H1 (cell line): Measurements from ENCODE around the gene SLC44A5. TPM values are rescaled to one million over a fixed set of nuclear protein-coding genes. Genes with fewer than 3 reads are reported as not detected.

Source experiments
- CTCF ChIA-PET: fragments of 300-600 bp; sonication (Branson Sonifier 250); formaldehyde crosslinking; loops from one replicate; lab custom pipeline; 2021; ENCODE audit not compliant: partially characterized antibody; lab: Charles Lee
- POLR2A ChIA-PET: fragments of 300-600 bp; sonication (Branson Sonifier 250); formaldehyde crosslinking; loops from one replicate; lab custom pipeline; 2021; ENCODE audit warnings: inconsistent platforms; ENCODE audit not compliant: partially characterized antibody; lab: Charles Lee
- DNase-seq, 2 experiments: peaks; one replicate each; pipeline versions ENCODE4 v3.0.0 to v3.0.0-alpha.2; 2010 to 2022; ENCODE audit warnings: low spot score in 2 of 2, low read depth in 1 of 2, mixed read lengths in 1 of 2
- FAIRE-seq: peaks from 2 replicates; lab custom pipeline; 2011; peaks lifted over from hg19 to GRCh38; lab: Jason Lieb, UNC
- H2AFZ ChIP-seq: 2 replicates; pipeline ENCODE4 v1.8.1; 2012; ENCODE audit warnings: low read length, inconsistent platforms
- H2AK5ac ChIP-seq: 2 replicates; pipeline ENCODE4 v1.6.1; 2013; ENCODE audit warnings: low read depth, low read length
- H2BK120ac ChIP-seq: replicated peaks from 2 replicates; pipeline ENCODE3; 2013; ENCODE audit warnings: low read depth, low read length, inconsistent platforms
- H2BK12ac ChIP-seq: 2 replicates; pipeline ENCODE4 v1.6.1; 2013; ENCODE audit warnings: low read depth, low read length
- H2BK15ac ChIP-seq: 2 replicates; pipeline ENCODE4 v1.6.1; 2013; ENCODE audit warnings: low read length
- H2BK20ac ChIP-seq: 2 replicates; pipeline ENCODE4 v1.6.1; 2013; ENCODE audit warnings: low read length
- H2BK5ac ChIP-seq: 2 replicates; pipeline ENCODE4 v1.6.1; 2013; ENCODE audit warnings: low read depth, low read length
- H3K14ac ChIP-seq: 2 replicates; pipeline ENCODE4 v1.6.1; 2013; ENCODE audit warnings: inconsistent platforms; ENCODE audit not compliant: insufficient read length
- H3K18ac ChIP-seq: 2 replicates; pipeline ENCODE4 v1.6.1; 2013; ENCODE audit warnings: low read length; ENCODE audit errors: extremely low read depth
- H3K23ac ChIP-seq: 2 replicates; pipeline ENCODE4 v1.6.1; 2013; ENCODE audit warnings: inconsistent platforms; ENCODE audit not compliant: insufficient read length
- H3K23me2 ChIP-seq: 2 replicates; pipeline ENCODE4 v1.6.1; 2013; ENCODE audit warnings: low read depth, low read length
- H3K27ac ChIP-seq: 2 replicates; pipeline ENCODE4 v1.6.1; 2011; ENCODE audit warnings: low read depth, low read length, inconsistent platforms
- H3K27me3 ChIP-seq, 4 experiments: replicated peaks in 1 of 4; 1 replicate in 1 of 4; 2 replicates in 3 of 4; pipeline versions ENCODE4 v1.6.1 to v1.8.1; 2011 to 2013; ENCODE audit warnings: low read length in 3 of 4, mild to moderate bottlenecking in 3 of 4, inconsistent platforms in 2 of 4, mixed read lengths in 2 of 4, moderate library complexity in 1 of 4; ENCODE audit not compliant: control insufficient read depth in 3 of 4, insufficient read depth in 3 of 4; ENCODE audit errors: extremely low read depth in 1 of 4
- H3K36me3 ChIP-seq, 4 experiments: 2 replicates each; pipeline versions ENCODE4 v1.6.1 to v1.8.1; 2011 to 2013; ENCODE audit warnings: mild to moderate bottlenecking in 4 of 4, low read length in 3 of 4, moderate library complexity in 2 of 4, control low read depth in 1 of 4, inconsistent platforms in 1 of 4; ENCODE audit not compliant: insufficient read depth in 4 of 4, control insufficient read depth in 2 of 4
- H3K4ac ChIP-seq: replicated peaks from 2 replicates; pipeline ENCODE3; 2013; ENCODE audit warnings: low read length, low read depth, mixed read lengths, inconsistent platforms; ENCODE audit not compliant: insufficient read length
- H3K4me1 ChIP-seq, 4 experiments: replicated peaks in 1 of 4; 1 replicate in 1 of 4; 2 replicates in 3 of 4; pipeline versions ENCODE4 v1.6.1 to v1.8.1; 2011 to 2013; ENCODE audit warnings: low read length in 3 of 4, inconsistent platforms in 2 of 4, mixed read lengths in 1 of 4; ENCODE audit not compliant: insufficient read depth in 4 of 4, control insufficient read depth in 3 of 4
- H3K4me2 ChIP-seq, 2 experiments: 2 replicates each; pipeline versions ENCODE4 v1.6.1 to v1.8.1; 2011 to 2013; ENCODE audit warnings: low read depth in 2 of 2, low read length in 2 of 2, control low read depth in 1 of 2, inconsistent platforms in 1 of 2, mild to moderate bottlenecking in 1 of 2; ENCODE audit not compliant: insufficient read depth in 1 of 2
- H3K4me3 ChIP-seq, 4 experiments: fragments of 200-600, 300-600 bp in 1 of 4; sonication (generic), shearing (Covaris generic), sonication (Bioruptor Twin) in 1 of 4; 2 replicates each; pipeline versions ENCODE4 v1.5.1 to v1.8.1; 2011 to 2016; ENCODE audit warnings: low read length in 4 of 4, low read depth in 3 of 4, control low read depth in 2 of 4, inconsistent platforms in 2 of 4, mild to moderate bottlenecking in 2 of 4, mixed read lengths in 1 of 4, moderate library complexity in 1 of 4; ENCODE audit not compliant: insufficient read depth in 2 of 4; ENCODE audit errors: extremely low read depth in 1 of 4
- H3K56ac ChIP-seq: replicated peaks from 2 replicates; pipeline ENCODE3; 2013; ENCODE audit warnings: low read depth, mild to moderate bottlenecking, mixed read lengths, low read length, inconsistent platforms; ENCODE audit not compliant: insufficient read length
- H3K79me1 ChIP-seq: 2 replicates; pipeline ENCODE4 v1.6.1; 2013; ENCODE audit warnings: low read depth, low read length, control low read depth
- H3K79me2 ChIP-seq, 2 experiments: 2 replicates each; pipeline versions ENCODE4 v1.6.1 to v1.8.1; 2012 to 2013; ENCODE audit warnings: low read length in 2 of 2, mild to moderate bottlenecking in 2 of 2, inconsistent platforms in 1 of 2; ENCODE audit not compliant: insufficient read depth in 2 of 2, control insufficient read depth in 1 of 2
- H3K9ac ChIP-seq, 4 experiments: replicated peaks in 1 of 4; 1 replicate in 1 of 4; 2 replicates in 3 of 4; pipeline versions ENCODE4 v1.6.1 to v1.8.1; 2011 to 2013; ENCODE audit warnings: low read depth in 3 of 4, low read length in 3 of 4, control low read depth in 2 of 4, mild to moderate bottlenecking in 2 of 4, moderate library complexity in 2 of 4, inconsistent platforms in 1 of 4; ENCODE audit errors: extremely low read depth in 1 of 4
- H3K9me3 ChIP-seq, 2 experiments: 2 replicates each; pipeline versions ENCODE4 v1.6.1 to v1.8.1; 2012 to 2013; ENCODE audit warnings: mild to moderate bottlenecking in 2 of 2, moderate library complexity in 2 of 2, control low read depth in 1 of 2, inconsistent platforms in 1 of 2, low read depth in 1 of 2, low read length in 1 of 2, mixed read lengths in 1 of 2; ENCODE audit not compliant: insufficient read depth in 2 of 2
- H4K20me1 ChIP-seq, 2 experiments: replicated peaks in 1 of 2; 2 replicates each; pipeline versions ENCODE3 to v1.8.1; 2011 to 2013; ENCODE audit warnings: inconsistent platforms in 2 of 2, low read length in 2 of 2, mild to moderate bottlenecking in 1 of 2; ENCODE audit not compliant: insufficient read depth in 2 of 2, control insufficient read depth in 1 of 2
- H4K5ac ChIP-seq: 2 replicates; pipeline ENCODE4 v1.6.1; 2013; ENCODE audit warnings: low read length, low read depth, mixed read lengths, inconsistent platforms; ENCODE audit not compliant: insufficient read length
- H4K8ac ChIP-seq: 2 replicates; pipeline ENCODE4 v1.8.0; 2013; ENCODE audit warnings: mild to moderate bottlenecking, moderate library complexity, low read length, inconsistent platforms; ENCODE audit not compliant: insufficient read depth; ENCODE audit errors: extremely low read depth
- H4K91ac ChIP-seq: replicated peaks from 2 replicates; pipeline ENCODE3; 2013; ENCODE audit warnings: low read length, mixed read lengths, inconsistent platforms; ENCODE audit not compliant: insufficient read length
- ASH2L ChIP-seq: fragments of 200-600, 300-600 bp; sonication (generic); IDR thresholded peaks from one replicate; pipeline ENCODE4 v1.7.1; 2017; ENCODE audit warnings: low read length
- CREB1 ChIP-seq: IDR thresholded peaks from 2 replicates; pipeline ENCODE4 v1.6.1; 2012; ENCODE audit warnings: inconsistent platforms
- POLR2AphosphoS5 ChIP-seq: IDR thresholded peaks from 2 replicates; pipeline ENCODE4 v1.6.1; 2011; ENCODE audit warnings: low read depth, low read length
- SIRT6 ChIP-seq: IDR thresholded peaks from one replicate; pipeline ENCODE4 v1.7.1; 2012; ENCODE audit warnings: low read length, inconsistent platforms
- TAF7 ChIP-seq: optimal IDR thresholded peaks from 2 replicates; pipeline ENCODE3; 2011; ENCODE audit warnings: low read depth, mild to moderate bottlenecking, inconsistent platforms, low read length, moderate library complexity, borderline replicate concordance
- polyA plus RNA-seq, 7 experiments: library from polyadenylated mRNA; depleted of rRNA in 3 of 7; stranded (reverse) in 5 of 7; unstranded in 2 of 7; fragments of >200 nt in 5 of 7; fragments of 200-250 nt in 2 of 7; gene quantifications; 1 replicate in 5 of 7; 2 replicates in 1 of 7; 4 replicates in 1 of 7; pipeline versions ENCODE4 v1.2.1 to v1.2.3, GENCODE V29; 2011 to 2013; ENCODE audit warnings: missing spikeins in 2 of 7, mixed read lengths in 2 of 7
- total RNA-seq: library from RNA; stranded (reverse); fragmentation: NEBNext Ultra II Directional; extraction: Animal tissue kit (Norgen Biotek cat#: 25700); gene quantifications from 2 replicates; pipeline ENCODE4 v1.2.1, GENCODE V29; 2021

The SLC44A5 gene
- total and polyA plus RNA-seq, 2 of the 8 experiments (the other 6 are each of a cell fraction or from before 2014, with no cell fraction given): 1.8 to 3.3 TPM

DNA sequence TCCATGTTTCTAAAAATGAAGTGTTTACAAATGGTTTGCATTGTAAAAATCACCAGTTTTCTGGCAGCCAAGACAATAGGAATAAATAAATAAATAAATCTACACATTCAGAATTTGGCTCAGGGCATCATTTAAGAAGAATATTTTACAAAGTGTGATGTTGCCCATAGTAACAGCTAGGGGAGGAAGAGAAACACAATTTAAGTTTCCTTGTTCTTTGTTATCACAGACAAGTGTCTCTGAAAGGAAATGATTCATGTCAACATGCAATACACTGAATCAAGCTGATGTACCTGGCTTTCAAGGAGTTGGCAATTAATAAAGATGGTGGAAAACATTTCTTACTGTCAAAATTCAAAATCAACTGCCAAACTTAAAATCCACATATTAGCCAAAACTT is 402.1 kb downstream of the SLC44A5 start:
- no peak for FAIRE-seq
- H3K79me2 ChIP-seq: no peaks in the 10 kb centered on the region
- no peaks in the 10 kb centered on the region for H3K27me3 ChIP-seq
- H3K4me3 ChIP-seq: no peak overlapping the region
- no peak overlapping the region for H3K4me2 ChIP-seq
- H3K27ac ChIP-seq: no peak overlapping the region
- no peak overlapping the region for H3K9ac ChIP-seq
- H3K14ac ChIP-seq: no peak overlapping the region
- H3K4me1 ChIP-seq: no peaks in the 10 kb centered on the region
- H3K56ac ChIP-seq: no peak overlapping the region
- no peak for TF ChIP-seq POLR2AphosphoS5
- TF ChIP-seq CREB1: no peak
- TF ChIP-seq SIRT6: no peak
- TF ChIP-seq TAF7: no peak
- TF ChIP-seq ASH2L: no peak
- ChIA-PET POLR2A (no interaction called here), CTCF (interaction anchor here (1.2 to 4.3 kb wide), 5 partner anchors 17 to 441 kb away, joined by 3 to 21 read pairs (median 3); no protein-coding TSS in a partner anchor)
- H3K18ac ChIP-seq: no peak overlapping the region
- H3K4ac ChIP-seq: no peak overlapping the region
- no peak overlapping the region for H2BK5ac ChIP-seq
- no peak overlapping the region for H4K5ac ChIP-seq
- no peak overlapping the region for H3K23ac ChIP-seq
- no peak for DNase-seq
- no peak overlapping the region for H2AFZ ChIP-seq
- H3K23me2 ChIP-seq: no peaks in the 10 kb centered on the region
- no peak overlapping the region for H2BK15ac ChIP-seq
- no peak overlapping the region for H2BK120ac ChIP-seq
- no peaks in the 10 kb centered on the region for H3K79me1 ChIP-seq
- H3K36me3 ChIP-seq: no peaks in the 10 kb centered on the region
- no peak overlapping the region for H4K8ac ChIP-seq
- no peak overlapping the region for H2AK5ac ChIP-seq
- H4K20me1 ChIP-seq: no peaks in the 10 kb centered on the region
- no peak overlapping the region for H2BK12ac ChIP-seq
- no peak overlapping the region for H4K91ac ChIP-seq
- H2BK20ac ChIP-seq: no peak overlapping the region
- H3K9me3 ChIP-seq: no peaks in the 10 kb centered on the region
